ENCODE results near the gene CALD1.

The CALD1 gene

GRCh38 chr7:134829380-134829986 is 50.0 kb downstream of the CALD1 start:
- no peak overlapping the region for H3K4me3 ChIP-seq (ENCODE audit: low read length)
- TF ChIP-seq CTCF (conservative IDR thresholded peaks at IDR 0.05; ENCODE audit: low read length): no peak
- DNase-seq (ENCODE audit: low read depth): peak; percentile 46

- TF ChIP-seq CTCF (conservative IDR thresholded peaks at IDR 0.05; ENCODE audit: low read length): no peak
- H3K4me3 ChIP-seq (ENCODE audit: low read length): no peak overlapping the region
- DNase-seq (ENCODE audit: low read depth): no peak
Observed at GRCh38 chr7:134831862-134832261, 52.4 kb downstream of the CALD1 start.

GRCh38 chr7:134832367-134832766 is 52.9 kb downstream of the CALD1 start:
- TF ChIP-seq CTCF (conservative IDR thresholded peaks at IDR 0.05; ENCODE audit: low read length): no peak
- DNase-seq (ENCODE audit: low read depth): no peak
- no peak overlapping the region for H3K4me3 ChIP-seq (ENCODE audit: low read length)

GRCh38 chr7:134834689-134835462 is 55.4 kb downstream of the CALD1 start:
- no peak overlapping the region for H3K4me3 ChIP-seq (ENCODE audit: low read length)
- TF ChIP-seq CTCF (conservative IDR thresholded peaks at IDR 0.05; ENCODE audit: low read length): no peak
- peak; percentile 83 for DNase-seq (ENCODE audit: low read depth)

- no peak overlapping the region for H3K4me3 ChIP-seq (ENCODE audit: low read length)
- DNase-seq (ENCODE audit: low read depth): no peak
- no peak for TF ChIP-seq CTCF (conservative IDR thresholded peaks at IDR 0.05; ENCODE audit: low read length)
Observed at GRCh38 chr7:134835463-134835823, 56.0 kb downstream of the CALD1 start.

- no peak overlapping the region for H3K4me3 ChIP-seq (ENCODE audit: low read length)
- TF ChIP-seq CTCF (conservative IDR thresholded peaks at IDR 0.05; ENCODE audit: low read length): no peak
- peak; percentile 65 for DNase-seq (ENCODE audit: low read depth)
Observed at GRCh38 chr7:134836447-134836846, 57.0 kb downstream of the CALD1 start.

- H3K4me3 ChIP-seq (ENCODE audit: low read length): no peak overlapping the region
- DNase-seq (ENCODE audit: low read depth): no peak
- TF ChIP-seq CTCF (conservative IDR thresholded peaks at IDR 0.05; ENCODE audit: low read length): no peak
Observed at GRCh38 chr7:134839298-134839697, 59.9 kb downstream of the CALD1 start.
